ENCODE measurements around the gene UBE2E2.

Gene UBE2E2

DNA sequence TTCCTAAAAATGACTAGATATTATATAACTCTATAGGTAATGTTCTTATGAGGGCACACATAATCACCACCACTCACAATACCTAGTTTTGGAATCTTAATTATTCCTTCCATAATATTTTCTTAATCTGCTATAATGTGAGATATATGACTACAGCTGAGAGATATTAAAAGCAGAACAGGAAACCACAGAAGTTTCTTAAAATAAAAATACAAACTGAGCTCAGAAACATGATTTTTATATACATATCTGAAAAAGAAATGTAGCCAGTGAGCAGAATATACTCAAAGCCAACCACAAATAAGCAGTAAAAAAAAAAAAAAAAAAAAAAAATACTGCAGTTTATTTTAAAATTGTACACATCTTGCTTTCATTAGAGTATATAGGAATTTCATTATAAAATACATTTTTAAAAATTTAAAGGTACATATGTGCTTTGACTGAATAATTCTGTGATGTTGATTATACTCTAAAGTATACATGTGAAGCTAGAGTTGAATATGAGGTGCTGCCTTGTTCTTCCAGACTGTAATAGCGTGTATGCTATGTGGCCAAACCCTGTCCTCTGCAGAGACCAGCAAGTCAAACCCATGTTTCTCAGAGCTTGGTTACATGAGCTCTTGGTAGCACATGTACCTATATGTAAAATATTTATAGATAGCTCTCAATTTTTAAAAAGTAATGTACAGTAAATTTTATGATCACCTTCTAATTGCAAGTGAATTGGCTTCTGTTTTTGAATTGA lies 175.0 kb downstream of the UBE2E2 start:
- no peak overlapping the region for H3K4me3 ChIP-seq (ENCODE audit: control insufficient read depth, low read depth, low read length)
- TF ChIP-seq, protein P1, sequence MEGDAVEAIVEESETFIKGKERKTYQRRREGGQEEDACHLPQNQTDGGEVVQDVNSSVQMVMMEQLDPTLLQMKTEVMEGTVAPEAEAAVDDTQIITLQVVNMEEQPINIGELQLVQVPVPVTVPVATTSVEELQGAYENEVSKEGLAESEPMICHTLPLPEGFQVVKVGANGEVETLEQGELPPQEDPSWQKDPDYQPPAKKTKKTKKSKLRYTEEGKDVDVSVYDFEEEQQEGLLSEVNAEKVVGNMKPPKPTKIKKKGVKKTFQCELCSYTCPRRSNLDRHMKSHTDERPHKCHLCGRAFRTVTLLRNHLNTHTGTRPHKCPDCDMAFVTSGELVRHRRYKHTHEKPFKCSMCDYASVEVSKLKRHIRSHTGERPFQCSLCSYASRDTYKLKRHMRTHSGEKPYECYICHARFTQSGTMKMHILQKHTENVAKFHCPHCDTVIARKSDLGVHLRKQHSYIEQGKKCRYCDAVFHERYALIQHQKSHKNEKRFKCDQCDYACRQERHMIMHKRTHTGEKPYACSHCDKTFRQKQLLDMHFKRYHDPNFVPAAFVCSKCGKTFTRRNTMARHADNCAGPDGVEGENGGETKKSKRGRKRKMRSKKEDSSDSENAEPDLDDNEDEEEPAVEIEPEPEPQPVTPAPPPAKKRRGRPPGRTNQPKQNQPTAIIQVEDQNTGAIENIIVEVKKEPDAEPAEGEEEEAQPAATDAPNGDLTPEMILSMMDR (conservative IDR thresholded peaks at IDR 0.05; ENCODE audit: control insufficient read depth, insufficient read depth, low read depth, low read length) = no peak

DNA sequence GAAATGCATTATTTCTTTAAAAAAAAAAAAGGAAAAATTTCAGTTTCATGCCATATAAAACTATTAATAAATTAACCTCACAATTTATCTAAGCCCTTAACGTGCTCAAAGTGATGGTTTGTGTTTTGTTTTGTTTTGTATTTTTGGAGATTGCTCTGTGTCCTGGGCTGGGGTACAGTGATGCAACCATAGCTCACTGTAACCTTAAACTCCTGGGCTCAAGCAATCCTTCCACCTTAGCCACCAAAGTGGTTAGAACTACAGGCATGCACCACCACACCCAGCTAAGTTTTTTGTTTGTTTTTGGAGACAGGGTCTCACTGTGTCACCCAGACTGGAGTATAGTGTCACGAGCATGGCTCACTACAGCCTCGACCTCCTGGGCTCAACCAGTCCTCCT lies 180.7 kb downstream of the UBE2E2 start:
- no peak overlapping the region for H3K4me3 ChIP-seq (ENCODE audit: control insufficient read depth, low read depth, low read length)
- TF ChIP-seq, protein P1 (conservative IDR thresholded peaks at IDR 0.05; ENCODE audit: control insufficient read depth, insufficient read depth, low read depth, low read length) = no peak
- DNase-seq (ENCODE audit: low read depth) = no peak

More for the DNA sequence above, 175.0 kb downstream of the UBE2E2 start:
- no peak for DNase-seq (ENCODE audit: low read depth)

DNA sequence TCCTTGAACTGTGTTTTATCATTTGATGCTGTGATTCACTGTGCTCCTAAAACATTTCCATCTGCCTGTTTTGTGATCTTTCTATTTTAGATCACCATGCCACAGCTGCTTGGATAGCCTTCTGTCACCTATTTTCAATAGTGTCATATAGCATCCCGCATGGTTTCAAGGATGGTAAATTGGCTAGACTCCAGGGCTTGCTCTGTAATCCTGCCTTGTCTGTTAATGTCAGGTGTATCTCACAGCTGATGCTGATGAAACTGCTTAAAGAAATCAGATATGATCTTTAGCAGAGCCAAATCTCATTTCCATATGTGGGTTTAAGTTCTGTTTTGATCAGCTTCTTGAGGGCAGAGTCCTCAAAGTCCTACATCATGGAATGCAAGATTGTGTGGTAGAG lies 182.2 kb downstream of the UBE2E2 start:
- DNase-seq (ENCODE audit: low read depth) = no peak
- TF ChIP-seq, protein P1 (conservative IDR thresholded peaks at IDR 0.05; ENCODE audit: control insufficient read depth, insufficient read depth, low read depth, low read length) = no peak
- no peak overlapping the region for H3K4me3 ChIP-seq (ENCODE audit: control insufficient read depth, low read depth, low read length)

DNA sequence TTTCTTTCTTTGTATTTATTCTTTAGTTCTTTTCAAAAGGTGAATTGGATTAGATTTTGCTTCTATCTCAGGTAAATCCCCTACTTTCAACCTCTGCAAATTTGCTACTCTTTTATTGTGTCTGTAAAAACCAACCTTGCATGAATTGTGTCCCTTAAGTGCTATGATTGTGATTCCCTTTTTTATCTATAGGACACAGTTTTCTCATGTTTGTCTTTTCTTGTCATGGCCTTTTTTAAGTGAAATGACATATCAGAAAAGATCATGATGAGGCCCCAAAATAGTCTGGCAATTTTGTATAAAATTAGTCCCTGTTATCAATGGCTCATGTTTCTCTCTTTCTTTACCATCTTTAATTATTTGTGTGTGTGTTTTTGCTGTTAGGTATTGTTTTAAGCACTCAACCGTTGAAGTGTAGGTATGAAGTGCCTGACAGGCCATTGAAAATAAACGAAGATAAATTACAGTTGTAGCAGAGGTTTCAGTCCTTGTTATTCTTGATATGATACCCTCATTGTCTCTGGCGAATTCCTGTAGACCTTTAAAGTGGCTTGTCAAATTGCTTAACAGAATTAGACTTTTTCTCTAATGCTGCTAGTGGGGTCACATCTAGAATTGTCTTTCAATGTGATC lies 184.3 kb downstream of the UBE2E2 start:
- no peak for DNase-seq (ENCODE audit: low read depth)
- no peak overlapping the region for H3K4me3 ChIP-seq (ENCODE audit: control insufficient read depth, low read depth, low read length)
- TF ChIP-seq, protein P1 (conservative IDR thresholded peaks at IDR 0.05; ENCODE audit: control insufficient read depth, insufficient read depth, low read depth, low read length) = no peak

DNA sequence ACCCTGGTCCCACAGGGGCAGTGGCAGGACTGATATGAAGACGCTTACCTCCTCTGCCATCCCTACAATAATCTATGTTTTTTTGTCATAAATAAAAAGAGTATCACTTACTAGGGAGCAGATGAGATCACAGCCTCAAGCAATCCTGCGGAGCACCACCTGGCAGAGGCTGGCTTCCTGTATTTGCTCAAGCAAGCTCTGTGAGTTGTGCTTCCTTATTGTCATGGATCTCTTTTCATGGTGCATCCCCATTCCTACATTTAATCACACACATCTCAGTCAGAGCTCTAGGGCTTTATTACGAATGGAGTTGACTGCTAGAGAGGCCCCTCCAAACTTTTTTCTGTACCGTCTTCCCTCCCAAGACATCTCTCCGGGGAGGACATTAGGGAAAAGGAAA lies 186.0 kb downstream of the UBE2E2 start:
- TF ChIP-seq, protein P1 (conservative IDR thresholded peaks at IDR 0.05; ENCODE audit: control insufficient read depth, insufficient read depth, low read depth, low read length) = no peak
- DNase-seq (ENCODE audit: low read depth) = no peak
- no peak overlapping the region for H3K4me3 ChIP-seq (ENCODE audit: control insufficient read depth, low read depth, low read length)

DNA sequence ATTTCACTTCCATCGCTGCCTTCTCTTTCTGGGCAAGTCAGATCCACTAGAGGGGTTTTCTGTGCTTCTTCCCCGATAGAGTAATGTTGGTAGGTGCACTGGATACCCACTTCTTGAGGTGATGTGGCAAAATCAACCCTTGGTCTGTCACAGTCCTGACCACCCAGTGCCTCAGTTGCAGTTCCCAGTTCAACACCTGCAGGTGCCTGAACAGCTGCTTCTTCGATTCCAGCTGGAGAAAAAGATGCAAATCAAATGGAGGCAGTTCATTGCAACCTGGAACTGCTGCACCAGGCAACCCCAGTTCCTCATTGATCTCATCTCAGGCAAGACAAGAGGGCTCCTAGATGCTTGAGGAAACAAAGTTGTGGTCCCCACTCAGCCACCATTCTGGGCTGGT lies 186.6 kb downstream of the UBE2E2 start:
- TF ChIP-seq, protein P1 (conservative IDR thresholded peaks at IDR 0.05; ENCODE audit: control insufficient read depth, insufficient read depth, low read depth, low read length) = no peak
- no peak for DNase-seq (ENCODE audit: low read depth)
- no peak overlapping the region for H3K4me3 ChIP-seq (ENCODE audit: control insufficient read depth, low read depth, low read length)

Measured in fibroblast of mammary gland (primary cell).